ENCODE measurements around the gene PCMT1.

DNA sequence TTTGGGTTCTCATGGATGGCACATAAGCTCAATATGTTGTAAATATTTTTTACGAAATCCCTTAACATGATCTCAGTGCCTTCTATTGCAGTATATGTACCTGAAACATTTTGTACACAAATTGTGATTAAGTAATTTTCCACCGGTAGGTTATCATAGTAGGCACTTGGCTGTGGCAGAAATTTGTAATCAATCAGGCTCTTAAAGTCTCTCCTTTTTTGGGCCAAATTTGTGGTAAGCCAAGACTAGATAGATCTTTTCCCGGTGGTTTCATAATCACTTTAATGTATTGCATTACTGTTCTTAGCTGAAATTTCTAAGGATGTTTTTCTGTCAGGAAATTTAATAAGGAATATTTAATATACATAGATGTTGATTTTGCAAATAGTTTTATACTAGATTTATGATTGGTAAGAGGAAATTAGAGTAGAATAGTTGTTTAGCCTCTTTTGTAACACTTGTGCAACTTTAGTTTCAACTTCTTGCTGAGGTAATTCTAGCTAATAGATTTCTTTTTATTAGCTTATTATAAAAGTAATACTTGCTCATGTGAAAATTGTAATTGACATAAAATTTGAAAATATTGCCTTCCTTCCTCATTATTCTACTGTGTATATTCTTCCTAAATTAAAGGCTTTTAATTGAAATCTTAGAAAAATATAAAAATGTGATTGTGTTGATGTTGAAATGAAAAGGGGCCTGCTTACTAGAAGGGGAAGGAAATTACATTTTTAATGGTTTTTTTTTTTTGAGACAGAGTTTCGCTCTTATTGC, 3.2 kb downstream of the PCMT1 start:
- TF ChIP-seq CHD4 (IDR thresholded peaks at IDR 0.05; ENCODE audit: borderline replicate concordance) (no peak), CTCF (IDR thresholded peaks at IDR 0.05) (no peak)
